H1 (cell line): ENCODE results near the gene ACTL8. TPM values are rescaled to one million over a fixed set of nuclear protein-coding genes. Genes with fewer than 3 reads are reported as not detected.

Experiments used
- CTCF ChIA-PET: fragments of 300-600 bp; sonication (Branson Sonifier 250); formaldehyde crosslinking; loops from one replicate; lab custom pipeline; 2021; ENCODE audit not compliant: partially characterized antibody; lab: Charles Lee
- POLR2A ChIA-PET: fragments of 300-600 bp; sonication (Branson Sonifier 250); formaldehyde crosslinking; loops from one replicate; lab custom pipeline; 2021; ENCODE audit warnings: inconsistent platforms; ENCODE audit not compliant: partially characterized antibody; lab: Charles Lee
- DNase-seq, 2 experiments: peaks; one replicate each; pipeline versions ENCODE4 v3.0.0 to v3.0.0-alpha.2; 2010 to 2022; ENCODE audit warnings: low spot score in 2 of 2, low read depth in 1 of 2, mixed read lengths in 1 of 2
- FAIRE-seq: peaks from 2 replicates; lab custom pipeline; 2011; peaks lifted over from hg19 to GRCh38; lab: Jason Lieb, UNC
- H2AFZ ChIP-seq: 2 replicates; pipeline ENCODE4 v1.8.1; 2012; ENCODE audit warnings: low read length, inconsistent platforms
- H2AK5ac ChIP-seq: 2 replicates; pipeline ENCODE4 v1.6.1; 2013; ENCODE audit warnings: low read depth, low read length
- H2BK120ac ChIP-seq: replicated peaks from 2 replicates; pipeline ENCODE3; 2013; ENCODE audit warnings: low read depth, low read length, inconsistent platforms
- H2BK12ac ChIP-seq: 2 replicates; pipeline ENCODE4 v1.6.1; 2013; ENCODE audit warnings: low read depth, low read length
- H2BK15ac ChIP-seq: 2 replicates; pipeline ENCODE4 v1.6.1; 2013; ENCODE audit warnings: low read length
- H2BK20ac ChIP-seq: 2 replicates; pipeline ENCODE4 v1.6.1; 2013; ENCODE audit warnings: low read length
- H2BK5ac ChIP-seq: 2 replicates; pipeline ENCODE4 v1.6.1; 2013; ENCODE audit warnings: low read depth, low read length
- H3K14ac ChIP-seq: 2 replicates; pipeline ENCODE4 v1.6.1; 2013; ENCODE audit warnings: inconsistent platforms; ENCODE audit not compliant: insufficient read length
- H3K18ac ChIP-seq: 2 replicates; pipeline ENCODE4 v1.6.1; 2013; ENCODE audit warnings: low read length; ENCODE audit errors: extremely low read depth
- H3K23ac ChIP-seq: 2 replicates; pipeline ENCODE4 v1.6.1; 2013; ENCODE audit warnings: inconsistent platforms; ENCODE audit not compliant: insufficient read length
- H3K23me2 ChIP-seq: 2 replicates; pipeline ENCODE4 v1.6.1; 2013; ENCODE audit warnings: low read depth, low read length
- H3K27ac ChIP-seq: 2 replicates; pipeline ENCODE4 v1.6.1; 2011; ENCODE audit warnings: low read depth, low read length, inconsistent platforms
- H3K27me3 ChIP-seq, 4 experiments: replicated peaks in 1 of 4; 1 replicate in 1 of 4; 2 replicates in 3 of 4; pipeline versions ENCODE4 v1.6.1 to v1.8.1; 2011 to 2013; ENCODE audit warnings: low read length in 3 of 4, mild to moderate bottlenecking in 3 of 4, inconsistent platforms in 2 of 4, mixed read lengths in 2 of 4, moderate library complexity in 1 of 4; ENCODE audit not compliant: control insufficient read depth in 3 of 4, insufficient read depth in 3 of 4; ENCODE audit errors: extremely low read depth in 1 of 4
- H3K36me3 ChIP-seq, 4 experiments: 2 replicates each; pipeline versions ENCODE4 v1.6.1 to v1.8.1; 2011 to 2013; ENCODE audit warnings: mild to moderate bottlenecking in 4 of 4, low read length in 3 of 4, moderate library complexity in 2 of 4, control low read depth in 1 of 4, inconsistent platforms in 1 of 4; ENCODE audit not compliant: insufficient read depth in 4 of 4, control insufficient read depth in 2 of 4
- H3K4ac ChIP-seq: replicated peaks from 2 replicates; pipeline ENCODE3; 2013; ENCODE audit warnings: low read length, low read depth, mixed read lengths, inconsistent platforms; ENCODE audit not compliant: insufficient read length
- H3K4me1 ChIP-seq, 4 experiments: replicated peaks in 1 of 4; 1 replicate in 1 of 4; 2 replicates in 3 of 4; pipeline versions ENCODE4 v1.6.1 to v1.8.1; 2011 to 2013; ENCODE audit warnings: low read length in 3 of 4, inconsistent platforms in 2 of 4, mixed read lengths in 1 of 4; ENCODE audit not compliant: insufficient read depth in 4 of 4, control insufficient read depth in 3 of 4
- H3K4me2 ChIP-seq, 2 experiments: 2 replicates each; pipeline versions ENCODE4 v1.6.1 to v1.8.1; 2011 to 2013; ENCODE audit warnings: low read depth in 2 of 2, low read length in 2 of 2, control low read depth in 1 of 2, inconsistent platforms in 1 of 2, mild to moderate bottlenecking in 1 of 2; ENCODE audit not compliant: insufficient read depth in 1 of 2
- H3K4me3 ChIP-seq, 4 experiments: fragments of 200-600, 300-600 bp in 1 of 4; sonication (generic), shearing (Covaris generic), sonication (Bioruptor Twin) in 1 of 4; 2 replicates each; pipeline versions ENCODE4 v1.5.1 to v1.8.1; 2011 to 2016; ENCODE audit warnings: low read length in 4 of 4, low read depth in 3 of 4, control low read depth in 2 of 4, inconsistent platforms in 2 of 4, mild to moderate bottlenecking in 2 of 4, mixed read lengths in 1 of 4, moderate library complexity in 1 of 4; ENCODE audit not compliant: insufficient read depth in 2 of 4; ENCODE audit errors: extremely low read depth in 1 of 4
- H3K56ac ChIP-seq: replicated peaks from 2 replicates; pipeline ENCODE3; 2013; ENCODE audit warnings: low read depth, mild to moderate bottlenecking, mixed read lengths, low read length, inconsistent platforms; ENCODE audit not compliant: insufficient read length
- H3K79me1 ChIP-seq: 2 replicates; pipeline ENCODE4 v1.6.1; 2013; ENCODE audit warnings: low read depth, low read length, control low read depth
- H3K79me2 ChIP-seq, 2 experiments: 2 replicates each; pipeline versions ENCODE4 v1.6.1 to v1.8.1; 2012 to 2013; ENCODE audit warnings: low read length in 2 of 2, mild to moderate bottlenecking in 2 of 2, inconsistent platforms in 1 of 2; ENCODE audit not compliant: insufficient read depth in 2 of 2, control insufficient read depth in 1 of 2
- H3K9ac ChIP-seq, 4 experiments: replicated peaks in 1 of 4; 1 replicate in 1 of 4; 2 replicates in 3 of 4; pipeline versions ENCODE4 v1.6.1 to v1.8.1; 2011 to 2013; ENCODE audit warnings: low read depth in 3 of 4, low read length in 3 of 4, control low read depth in 2 of 4, mild to moderate bottlenecking in 2 of 4, moderate library complexity in 2 of 4, inconsistent platforms in 1 of 4; ENCODE audit errors: extremely low read depth in 1 of 4
- H3K9me3 ChIP-seq, 2 experiments: 2 replicates each; pipeline versions ENCODE4 v1.6.1 to v1.8.1; 2012 to 2013; ENCODE audit warnings: mild to moderate bottlenecking in 2 of 2, moderate library complexity in 2 of 2, control low read depth in 1 of 2, inconsistent platforms in 1 of 2, low read depth in 1 of 2, low read length in 1 of 2, mixed read lengths in 1 of 2; ENCODE audit not compliant: insufficient read depth in 2 of 2
- H4K20me1 ChIP-seq, 2 experiments: replicated peaks in 1 of 2; 2 replicates each; pipeline versions ENCODE3 to v1.8.1; 2011 to 2013; ENCODE audit warnings: inconsistent platforms in 2 of 2, low read length in 2 of 2, mild to moderate bottlenecking in 1 of 2; ENCODE audit not compliant: insufficient read depth in 2 of 2, control insufficient read depth in 1 of 2
- H4K5ac ChIP-seq: 2 replicates; pipeline ENCODE4 v1.6.1; 2013; ENCODE audit warnings: low read length, low read depth, mixed read lengths, inconsistent platforms; ENCODE audit not compliant: insufficient read length
- H4K8ac ChIP-seq: 2 replicates; pipeline ENCODE4 v1.8.0; 2013; ENCODE audit warnings: mild to moderate bottlenecking, moderate library complexity, low read length, inconsistent platforms; ENCODE audit not compliant: insufficient read depth; ENCODE audit errors: extremely low read depth
- H4K91ac ChIP-seq: replicated peaks from 2 replicates; pipeline ENCODE3; 2013; ENCODE audit warnings: low read length, mixed read lengths, inconsistent platforms; ENCODE audit not compliant: insufficient read length
- CBX5 ChIP-seq: fragments of 300-800, 300-1000 bp; sonication (generic); IDR thresholded peaks from 2 replicates; pipeline ENCODE4 v1.7.1; 2016; ENCODE audit warnings: antibody characterized with exemption, low read length, low read depth
- CTBP2 ChIP-seq: IDR thresholded peaks from 2 replicates; pipeline ENCODE4 v1.7.0; 2011; ENCODE audit warnings: borderline replicate concordance, mild to moderate bottlenecking, moderate library complexity, mixed read lengths, low read length; ENCODE audit not compliant: insufficient read depth, insufficient read length
- HDAC6 ChIP-seq: IDR thresholded peaks from one replicate; pipeline ENCODE4 v1.7.1; 2012; ENCODE audit warnings: low read depth, mild to moderate bottlenecking, inconsistent platforms, low read length, moderate library complexity
- NANOG ChIP-seq: IDR thresholded peaks from 2 replicates; pipeline ENCODE4 v1.6.1; 2011; ENCODE audit warnings: low read length, low read depth, mild to moderate bottlenecking, inconsistent platforms; ENCODE audit not compliant: insufficient read depth, poor library complexity, severe bottlenecking
- NRF1 ChIP-seq: IDR thresholded peaks from 2 replicates; pipeline ENCODE4 v1.6.1; 2011; ENCODE audit warnings: mild to moderate bottlenecking, low read depth, low read length, improper control_type of control experiment
- POLR2AphosphoS5 ChIP-seq: IDR thresholded peaks from 2 replicates; pipeline ENCODE4 v1.6.1; 2011; ENCODE audit warnings: low read depth, low read length
- WGBS, 2 experiments: shearing (Covaris generic) in 1 of 2; methylation state at CpG; one replicate each; pipeline versions ENCODE4 v1.1.6 to v1.1.7; 2013 to 2015; ENCODE audit warnings: low lambda C conversion rate in 2 of 2, mixed read lengths in 2 of 2, inconsistent platforms in 1 of 2, low coverage in 1 of 2, missing lambda C conversion rate in 1 of 2; ENCODE audit not compliant: insufficient replicate concordance in 2 of 2, insufficient coverage in 1 of 2, insufficient read length in 1 of 2; ENCODE audit errors: extremely low coverage in 1 of 2, missing lambda C conversion rate in 1 of 2; 5-methylcytosine and 5-hydroxymethylcytosine counted together
- polyA plus RNA-seq, 7 experiments: library from polyadenylated mRNA; depleted of rRNA in 3 of 7; stranded (reverse) in 5 of 7; unstranded in 2 of 7; fragments of >200 nt in 5 of 7; fragments of 200-250 nt in 2 of 7; gene quantifications; 1 replicate in 5 of 7; 2 replicates in 1 of 7; 4 replicates in 1 of 7; pipeline versions ENCODE4 v1.2.1 to v1.2.3, GENCODE V29; 2011 to 2013; ENCODE audit warnings: missing spikeins in 2 of 7, mixed read lengths in 2 of 7
- total RNA-seq: library from RNA; stranded (reverse); fragmentation: NEBNext Ultra II Directional; extraction: Animal tissue kit (Norgen Biotek cat#: 25700); gene quantifications from 2 replicates; pipeline ENCODE4 v1.2.1, GENCODE V29; 2021

The ACTL8 gene
- total and polyA plus RNA-seq, 2 of the 8 experiments (the other 6 are each of a cell fraction or from before 2014, with no cell fraction given), result 0.33 to 0.47 TPM

DNA sequence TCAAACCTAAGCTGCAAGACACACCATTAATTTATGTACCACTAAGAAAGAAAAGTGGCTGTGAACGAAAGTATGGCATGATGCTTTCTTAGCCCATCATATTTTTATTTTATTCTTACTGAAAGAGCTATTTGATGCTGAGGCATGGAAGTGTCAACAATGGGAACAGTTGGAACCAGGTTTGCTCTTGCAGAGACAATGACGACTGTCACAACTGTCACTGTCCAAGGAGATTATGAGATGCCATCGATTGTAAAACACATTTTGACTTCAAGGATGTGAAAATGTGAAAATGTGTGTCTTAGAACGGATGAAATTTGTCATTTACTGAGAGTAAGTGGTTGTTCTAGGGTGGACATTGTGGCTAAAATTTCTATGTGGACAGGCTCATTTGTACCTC lies 2.8 kb upstream of the ACTL8 start:
- POLR2A ChIA-PET, result no interaction called here
- WGBS, 2 experiments, result 93% methylated on average over 4 of the region's 4 CpGs; no CpG with 5 or more reads in 1 of the 2 experiments
- H2BK5ac ChIP-seq, result no peak overlapping the region
- CTCF ChIA-PET, result interaction anchor here (0.7 to 1.6 kb wide), 8 partner anchors 11 to 250 kb away, joined by 3 to 9 read pairs (median 4); no protein-coding TSS in a partner anchor
- H3K9ac ChIP-seq, result no peak overlapping the region
- peaks cover 18 to 32% of the 10 kb centered on the region in 2 experiments for H3K9me3 ChIP-seq
- no peak overlapping the region for H4K8ac ChIP-seq
- no peak overlapping the region for H3K18ac ChIP-seq
- H4K5ac ChIP-seq, result no peak overlapping the region
- H3K14ac ChIP-seq, result no peak overlapping the region
- no peak overlapping the region for H2BK120ac ChIP-seq
- H3K23ac ChIP-seq, result no peak overlapping the region
- H3K79me1 ChIP-seq, result no peaks in the 10 kb centered on the region
- 0 out of 8 replicates have a peak, but pooled peaks cover 0 to 2% (median 0%) of the 10 kb centered on the region in 4 experiments for H3K36me3 ChIP-seq
- no peak overlapping the region for H3K27ac ChIP-seq
- H3K23me2 ChIP-seq, result no peaks in the 10 kb centered on the region
- no peak overlapping the region for H3K4me3 ChIP-seq
- no peak for FAIRE-seq
- H4K20me1 ChIP-seq, result no peaks in the 10 kb centered on the region
- H2AK5ac ChIP-seq, result no peak overlapping the region
- H2BK20ac ChIP-seq, result no peak overlapping the region
- H3K27me3 ChIP-seq, result no peaks in the 10 kb centered on the region
- H3K79me2 ChIP-seq, result no peaks in the 10 kb centered on the region; a peak in 1 of 4 replicates
- H3K4ac ChIP-seq, result no peak overlapping the region
- H3K4me1 ChIP-seq, result no peaks in the 10 kb centered on the region
- no peak overlapping the region for H2AFZ ChIP-seq
- H3K4me2 ChIP-seq, result no peak overlapping the region
- H2BK15ac ChIP-seq, result no peak overlapping the region
- TF ChIP-seq POLR2AphosphoS5 (no peak), NANOG (no peak), CTBP2 (no peak), HDAC6 (no peak), NRF1 (no peak), CBX5 (no peak)
- H3K56ac ChIP-seq, result no peak overlapping the region
- no peak overlapping the region for H4K91ac ChIP-seq
- DNase-seq, result no peak
- H2BK12ac ChIP-seq, result no peak overlapping the region
